Inflammatory macrophage treated with lipopolysaccharide for 1 hour (primary cell): ENCODE data around the gene RICTOR.
"Not testable (repeated sequence)": the region's sequence is repeated elsewhere in the genome, so short reads cannot be mapped to it uniquely, and the experiment has no call there.

ENCODE experiments used
- DNase-seq, 2 donors: peaks; one replicate each; pipeline ENCODE4 v3.0.0-alpha.2; 2020 to 2022

The RICTOR gene

GRCh38 chr5:39055027-39055767 lies 19.0 kb downstream of the RICTOR start:
- DNase-seq, result no peak

- no peak for DNase-seq
Observed at GRCh38 chr5:39053189-39053588, 21.0 kb downstream of the RICTOR start.

GRCh38 chr5:39052141-39052540 lies 22.1 kb downstream of the RICTOR start:
- no peak for DNase-seq

- DNase-seq, result no peak
Observed at GRCh38 chr5:39049315-39049714, 24.9 kb downstream of the RICTOR start.

- DNase-seq, result no peak
Observed at GRCh38 chr5:39040875-39041274, 33.3 kb downstream of the RICTOR start.

GRCh38 chr5:39034493-39034892 lies 39.7 kb downstream of the RICTOR start:
- not testable (repeated sequence) for DNase-seq

GRCh38 chr5:39031041-39031440 lies 43.2 kb downstream of the RICTOR start:
- DNase-seq, result no peak

- peak; percentile 18 to 25 for DNase-seq
Observed at GRCh38 chr5:39025456-39025855, 48.7 kb downstream of the RICTOR start.

GRCh38 chr5:39024884-39025283 lies 49.3 kb downstream of the RICTOR start:
- DNase-seq, result no peak

- DNase-seq, result no peak
Observed at GRCh38 chr5:39024005-39024404, 50.2 kb downstream of the RICTOR start.

GRCh38 chr5:39023121-39023520 lies 51.1 kb downstream of the RICTOR start:
- no peak for DNase-seq

- DNase-seq, result no peak
Observed at GRCh38 chr5:39022151-39022550, 52.0 kb downstream of the RICTOR start.

GRCh38 chr5:39021413-39021812 lies 52.8 kb downstream of the RICTOR start:
- DNase-seq, result no peak

GRCh38 chr5:39020458-39020857 lies 53.7 kb downstream of the RICTOR start:
- peak; percentile 28 to 64 for DNase-seq

- DNase-seq, result no peak
Observed at GRCh38 chr5:39019254-39019653, 54.9 kb downstream of the RICTOR start.

GRCh38 chr5:39017504-39017903 lies 56.7 kb downstream of the RICTOR start:
- DNase-seq, result no peak

- DNase-seq, result no peak
Observed at GRCh38 chr5:39016587-39017275, 57.5 kb downstream of the RICTOR start.

- DNase-seq, result peak in 1 of 2 donors; percentile 28
Observed at GRCh38 chr5:39015743-39016586, 58.2 kb downstream of the RICTOR start.

- DNase-seq, result peak; percentile 31 to 58
Observed at GRCh38 chr5:39014561-39014960, 59.6 kb downstream of the RICTOR start.

- DNase-seq, result no peak
Observed at GRCh38 chr5:39013938-39014337, 60.3 kb downstream of the RICTOR start.

- not testable (repeated sequence) for DNase-seq
Observed at GRCh38 chr5:39010958-39011357, 63.2 kb downstream of the RICTOR start.

GRCh38 chr5:39009981-39010380 lies 64.2 kb downstream of the RICTOR start:
- no peak for DNase-seq

- no peak for DNase-seq
Observed at GRCh38 chr5:39009280-39009679, 64.9 kb downstream of the RICTOR start.

GRCh38 chr5:39006650-39007049 lies 67.5 kb downstream of the RICTOR start:
- no peak for DNase-seq
